GM12878 (cell line): ENCODE results near the gene C1QL2. TPM values are rescaled to one million over a fixed set of nuclear protein-coding genes. Genes with fewer than 3 reads are reported as not detected.

Source experiments
- ATAC-seq: fragments of 200-7000 bp; cut with Tn5 transposase; 3 replicates; pipeline ENCODE4 v1.9.1; 2020; ENCODE audit warnings: mild to moderate bottlenecking, moderate library complexity
- BruUV-seq: library from RNA; stranded (reverse); fragments of 400-500 nt; replicated peaks from 2 replicates; lab custom pipeline; 2021; lab: Mats Ljungman, UMichigan
- CTCF ChIA-PET: fragments of 300-600 bp; sonication (Branson Sonifier 250); formaldehyde crosslinking; extraction: SDS; loops from one replicate; lab custom pipeline; 2021; ENCODE audit warnings: inconsistent platforms; lab: Yijun Ruan, JAX
- POLR2A ChIA-PET: fragments of 350-600 bp; formaldehyde crosslinking; extraction: SDS; loops from one replicate; lab custom pipeline; 2021; ENCODE audit warnings: inconsistent platforms; lab: Charles Lee
- RAD21 ChIA-PET: fragments of 300-600 bp; sonication (Branson Sonifier 250); formaldehyde crosslinking; loops from one replicate; lab custom pipeline; 2023; ENCODE audit warnings: antibody characterized with exemption; ENCODE audit not compliant: unreplicated experiment; lab: Charles Lee
- SMC1A ChIA-PET: fragments of 300-600 bp; sonication (Branson Sonifier 250); formaldehyde crosslinking; loops from one replicate; lab custom pipeline; 2023; ENCODE audit not compliant: unreplicated experiment, uncharacterized antibody; lab: Charles Lee
- DNase-seq: peaks from one replicate; pipeline ENCODE4 v3.0.0-alpha.2; 2011; ENCODE audit warnings: low read depth, low spot score
- FAIRE-seq: peaks from 3 replicates; lab custom pipeline; 2011; peaks lifted over from hg19 to GRCh38; lab: Jason Lieb, UNC
- H2AFZ ChIP-seq: 2 replicates; pipeline ENCODE4 v1.6.0; 2011; ENCODE audit warnings: low read depth, low read length, control low read depth; ENCODE audit not compliant: control insufficient read depth
- H3K27ac ChIP-seq: 2 replicates; pipeline ENCODE4 v1.5.1; 2011; ENCODE audit warnings: control low read depth; ENCODE audit not compliant: control insufficient read depth, insufficient read depth
- H3K27me3 ChIP-seq, 2 experiments: replicated peaks in 1 of 2; 2 replicates each; pipeline versions ENCODE4 v1.6.0 to v1.6.1; 2011; ENCODE audit warnings: low read length in 1 of 2; ENCODE audit not compliant: control insufficient read depth in 2 of 2, insufficient read depth in 2 of 2
- H3K36me3 ChIP-seq, 2 experiments: 2 replicates each; pipeline ENCODE4 v1.5.1; 2011; ENCODE audit warnings: low read length in 1 of 2; ENCODE audit not compliant: control insufficient read depth in 2 of 2, insufficient read depth in 2 of 2
- H3K4me1 ChIP-seq: 2 replicates; pipeline ENCODE4 v1.6.1; 2011; ENCODE audit warnings: mild to moderate bottlenecking, low read length, moderate library complexity, mixed read lengths; ENCODE audit not compliant: control insufficient read depth, insufficient read depth
- H3K4me2 ChIP-seq: 2 replicates; pipeline ENCODE4 v1.6.0; 2011; ENCODE audit warnings: control low read depth; ENCODE audit not compliant: control insufficient read depth, insufficient read depth
- H3K4me3 ChIP-seq: fragments of 200-600 bp; sonication (generic); 2 replicates; pipeline ENCODE4 v1.5.1; 2016
- H3K79me2 ChIP-seq: 2 replicates; pipeline ENCODE4 v1.6.0; 2011; ENCODE audit warnings: low read length; ENCODE audit not compliant: control insufficient read depth, insufficient read depth
- H3K9ac ChIP-seq: 2 replicates; pipeline ENCODE4 v1.8.0; 2011; ENCODE audit warnings: low read length, control low read depth, mixed read lengths; ENCODE audit not compliant: control insufficient read depth, insufficient read depth
- H3K9me3 ChIP-seq: replicated peaks from 3 replicates; pipeline ENCODE4 v1.5.1; 2011; ENCODE audit warnings: mild to moderate bottlenecking, low read length; ENCODE audit not compliant: control insufficient read depth, insufficient read depth
- H4K20me1 ChIP-seq: 2 replicates; pipeline ENCODE4 v1.6.0; 2011; ENCODE audit not compliant: control insufficient read depth, insufficient read depth
- ATF7 ChIP-seq: fragments of 450-650 bp; IDR thresholded peaks from 2 replicates; pipeline ENCODE4 v1.6.1; 2016; ENCODE audit warnings: low read depth, mild to moderate bottlenecking
- BHLHE40 ChIP-seq, 2 experiments: fragments of 450-650 bp in 1 of 2; IDR thresholded peaks; 2 replicates each; pipeline ENCODE4 v1.6.1; 2011 to 2017; ENCODE audit warnings: low read depth in 2 of 2, borderline replicate concordance in 1 of 2, improper control_type of control experiment in 1 of 2, low read length in 1 of 2, mild to moderate bottlenecking in 1 of 2
- CREM ChIP-seq: IDR thresholded peaks from 2 replicates; pipeline ENCODE4 v1.6.1; 2014; ENCODE audit warnings: antibody characterized with exemption, low read depth
- HDGF ChIP-seq: fragments of 450-650 bp; IDR thresholded peaks from 2 replicates; pipeline ENCODE4 v1.6.1; 2016; ENCODE audit warnings: antibody characterized with exemption
- MTA3 ChIP-seq: IDR thresholded peaks from 2 replicates; pipeline ENCODE4 v1.6.1; 2012; ENCODE audit warnings: low read length, inconsistent platforms, borderline replicate concordance
- NR2C1 ChIP-seq: fragments of 450-650 bp; IDR thresholded peaks from 2 replicates; pipeline ENCODE4 v1.6.1; 2017; ENCODE audit warnings: antibody characterized with exemption, mild to moderate bottlenecking, moderate library complexity
- NR2F1 ChIP-seq: fragments of 450-650 bp; conservative IDR thresholded peaks from 2 replicates; pipeline ENCODE4 v1.6.1; 2017; ENCODE audit warnings: mild to moderate bottlenecking
- SIX5 ChIP-seq: IDR thresholded peaks from 2 replicates; pipeline ENCODE4 v1.6.1; 2011; ENCODE audit warnings: mild to moderate bottlenecking, low read depth, low read length, moderate library complexity; ENCODE audit not compliant: severe bottlenecking
- SMC3 ChIP-seq: IDR thresholded peaks from 2 replicates; pipeline ENCODE4 v1.6.1; 2011; ENCODE audit warnings: low read length, improper control_type of control experiment, borderline replicate concordance
- SP1 ChIP-seq: IDR thresholded peaks from one replicate; pipeline ENCODE4 v1.6.1; 2011; ENCODE audit warnings: low read depth, low read length
- ZNF217 ChIP-seq: fragments of 450-650 bp; IDR thresholded peaks from 2 replicates; pipeline ENCODE4 v1.6.1; 2017; ENCODE audit warnings: antibody characterized with exemption, mild to moderate bottlenecking
- WGBS: methylation state at CpG from one replicate; pipeline ENCODE4 v1.1.6; 2016; ENCODE audit warnings: low lambda C conversion rate; ENCODE audit not compliant: insufficient replicate concordance, insufficient coverage; ENCODE audit errors: missing lambda C conversion rate; 5-methylcytosine and 5-hydroxymethylcytosine counted together
- in situ Hi-C: fragments of 300-500 bp; cut with MboI; formaldehyde crosslinking; loops from 9 replicates; pipeline ENCODE4 v1.14.3; 2018; ENCODE audit warnings: mixed read lengths
- intact Hi-C: fragments of 100-400 bp; cut with micrococcal nuclease; formaldehyde crosslinking; loops from one replicate; pipeline ENCODE4 v1.14.2; 2022; ENCODE audit not compliant: unreplicated experiment
- polyA plus RNA-seq, 11 experiments: library from polyadenylated mRNA; depleted of rRNA in 4 of 11; unstranded in 6 of 11; stranded (reverse) in 5 of 11; fragments of >200 nt; fragmentation: Nextera tagmentation in 4 of 11; fragmentation: Illumina TruSeq in 1 of 11; extraction: Ambion mirVana in 4 of 11; extraction: Trizol in 1 of 11; gene quantifications; 1 replicate in 1 of 11; 2 replicates in 10 of 11; pipeline versions ENCODE4 v1.2.1 to v1.2.3, GENCODE V29; 2011 to 2016; ENCODE audit warnings: inconsistent platforms in 2 of 11, missing spikeins in 2 of 11, low read depth in 1 of 11
- total RNA-seq, 4 experiments: library from RNA; depleted of rRNA in 3 of 4; stranded (reverse); fragments of >200 nt in 3 of 4; fragmentation: Illumina TruSeq in 1 of 4; extraction: Trizol in 1 of 4; gene quantifications; 2 replicates each; pipeline versions ENCODE4 v1.2.1 to v1.2.3, GENCODE V29; 2013 to 2021
- TF ChIP-seq, protein P1 (sequence below), 3 experiments: IDR thresholded peaks in 2 of 3; conservative IDR thresholded peaks in 1 of 3; 2 replicates each; pipeline ENCODE4 v1.5.1; 2011; ENCODE audit warnings: low read depth in 3 of 3, low read length in 3 of 3, mild to moderate bottlenecking in 3 of 3, control low read depth in 2 of 3, moderate library complexity in 2 of 3, inconsistent platforms in 1 of 3, mixed read lengths in 1 of 3; ENCODE audit not compliant: control insufficient read depth in 2 of 3, insufficient read depth in 1 of 3; ENCODE audit errors: extremely low read depth in 1 of 3
- TF ChIP-seq, protein P2 (sequence below): IDR thresholded peaks from 2 replicates; pipeline ENCODE4 v1.6.1; 2011; ENCODE audit warnings: low read depth, mild to moderate bottlenecking, low read length, moderate library complexity, borderline replicate concordance; ENCODE audit errors: extremely low read depth
- TF ChIP-seq, protein P3 (sequence below): fragments of 450-650 bp; IDR thresholded peaks from 2 replicates; pipeline ENCODE4 v1.6.1; 2014; ENCODE audit warnings: mild to moderate bottlenecking

C1QL2 gene
- total and polyA plus RNA-seq, 10 of the 15 experiments (the other 5 are each of a cell fraction or from before 2014, with no cell fraction given), result not detected

DNA sequence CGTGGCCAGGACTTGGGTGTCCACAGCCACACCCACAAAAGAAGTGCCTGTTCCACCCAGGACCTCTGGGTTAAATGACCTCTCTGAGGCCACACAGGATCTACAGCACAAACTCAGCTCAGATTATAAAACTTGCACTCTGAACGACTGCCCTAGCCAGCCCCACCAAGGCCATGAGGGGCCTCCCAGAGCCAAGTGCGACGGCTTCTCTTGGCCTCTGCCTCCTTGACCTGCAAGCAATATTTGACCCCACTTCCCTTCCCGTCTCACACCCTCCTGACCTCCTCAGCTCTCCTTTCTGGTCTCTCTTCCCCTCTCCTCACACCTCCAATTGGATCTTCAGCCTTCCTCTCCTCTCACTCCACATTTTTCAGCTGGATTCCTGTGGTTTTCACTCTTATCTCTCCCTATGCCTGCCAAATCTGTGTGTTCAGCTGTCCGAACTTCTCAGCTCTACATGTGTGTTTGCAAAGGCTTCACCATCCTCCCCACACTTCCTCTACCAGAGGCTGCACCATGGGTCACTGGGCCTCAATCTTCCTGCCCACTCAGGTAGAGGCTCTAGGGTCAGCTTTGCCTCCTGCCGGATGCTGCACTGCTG, 39.8 kb upstream of the C1QL2 start:
- Histone ChIP-seq H3K9ac (no peak overlapping the region), H3K4me2 (no peak overlapping the region), H3K27me3 (peaks cover 0 to 4% of the 10 kb centered on the region in 2 experiments; a peak in 2 of 4 replicates), H3K36me3 (no peaks in the 10 kb centered on the region), H2AFZ (no peak overlapping the region), H3K4me3 (no peak overlapping the region), H3K9me3 (no peaks in the 10 kb centered on the region), H3K27ac (no peak overlapping the region), H4K20me1 (no peaks in the 10 kb centered on the region), H3K79me2 (no peaks in the 10 kb centered on the region), H3K4me1 (peaks cover 3% of the 10 kb centered on the region; the same call in 1 of the 2 replicates)
- ChIA-PET CTCF (interaction anchor here (1.2 kb wide), 1 partner anchor 67 kb away, joined by 3 read pairs; no protein-coding TSS in a partner anchor), RAD21 (no interaction called here), POLR2A (no interaction called here), SMC1A (no interaction called here)
- ATAC-seq (no peak), DNase-seq (no peak), FAIRE-seq (no peak)
- 43% methylated on average over 7 of the region's 7 CpGs for WGBS
- in situ Hi-C loops, result no loop called here
- TF ChIP-seq SMC3, result no peak
- no peak for TF ChIP-seq MTA3
- TF ChIP-seq CREM, result no peak
- intact Hi-C loops, result no loop called here
- no TSS peak for BruUV-seq

DNA sequence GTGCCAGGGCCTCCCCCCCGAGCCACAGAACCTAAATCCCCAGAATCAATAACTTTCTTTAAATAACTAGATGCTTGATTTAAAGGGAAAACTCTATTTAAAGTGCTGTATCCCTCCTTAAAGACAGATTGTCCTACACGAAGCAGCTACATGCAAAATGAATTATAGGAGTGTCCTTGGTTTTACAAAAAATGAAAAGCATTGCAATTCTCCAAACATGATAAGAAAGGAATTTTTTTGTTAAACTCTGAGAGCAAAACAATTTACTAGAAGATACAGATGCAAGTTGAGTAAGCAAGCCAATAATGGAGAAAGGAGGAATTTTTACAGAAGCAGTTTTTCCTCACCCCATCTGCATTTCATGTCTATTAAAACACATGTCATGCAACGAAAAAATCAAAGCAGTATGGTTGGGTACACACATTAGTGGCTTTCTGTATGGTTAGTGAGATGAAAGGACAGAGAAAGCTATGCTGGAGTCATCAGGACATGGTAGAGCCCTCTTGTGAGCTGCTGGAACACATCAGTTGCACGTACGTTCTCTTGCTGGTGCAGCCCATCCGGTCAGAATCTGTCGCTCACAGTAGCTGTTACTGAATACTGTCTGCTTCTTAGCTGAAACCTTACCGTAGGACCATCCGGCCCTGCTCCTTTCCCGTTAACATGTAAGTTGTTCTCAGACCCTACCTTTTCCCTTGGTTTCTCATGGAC, 39.1 kb upstream of the C1QL2 start:
- ATAC-seq (no peak), DNase-seq (no peak), FAIRE-seq (no peak)
- Histone ChIP-seq H3K27ac (no peak overlapping the region), H3K4me2 (no peak overlapping the region), H3K4me1 (no peaks in the 10 kb centered on the region; the same call in 1 of the 2 replicates), H3K9ac (no peak overlapping the region), H3K36me3 (no peaks in the 10 kb centered on the region), H3K79me2 (no peaks in the 10 kb centered on the region), H4K20me1 (no peaks in the 10 kb centered on the region), H3K9me3 (no peaks in the 10 kb centered on the region), H3K27me3 (peaks cover 0 to 4% of the 10 kb centered on the region in 2 experiments; a peak in 2 of 4 replicates), H3K4me3 (no peak overlapping the region), H2AFZ (no peak overlapping the region)
- ChIA-PET POLR2A (no interaction called here), CTCF (interaction anchor here (1.2 kb wide), 1 partner anchor 68 kb away, joined by 3 read pairs; no protein-coding TSS in a partner anchor), SMC1A (no interaction called here), RAD21 (no interaction called here)
- intact Hi-C loops (no loop called here), in situ Hi-C loops (no loop called here)
- no TSS peak for BruUV-seq
- WGBS, result 47% methylated on average over 10 of the region's 10 CpGs
- TF ChIP-seq HDGF (no peak), SP1 (no peak), NR2F1 (no peak), NR2C1 (no peak), BHLHE40 (IDR thresholded peaks at IDR 0.05; ENCODE audit: borderline replicate concordance in 1 of 2, low read depth in 2 of 2, low read length in 1 of 2) (no peak), ATF7 (no peak), SIX5 (no peak), ZNF217 (no peak)
- TF ChIP-seq, protein P1, sequence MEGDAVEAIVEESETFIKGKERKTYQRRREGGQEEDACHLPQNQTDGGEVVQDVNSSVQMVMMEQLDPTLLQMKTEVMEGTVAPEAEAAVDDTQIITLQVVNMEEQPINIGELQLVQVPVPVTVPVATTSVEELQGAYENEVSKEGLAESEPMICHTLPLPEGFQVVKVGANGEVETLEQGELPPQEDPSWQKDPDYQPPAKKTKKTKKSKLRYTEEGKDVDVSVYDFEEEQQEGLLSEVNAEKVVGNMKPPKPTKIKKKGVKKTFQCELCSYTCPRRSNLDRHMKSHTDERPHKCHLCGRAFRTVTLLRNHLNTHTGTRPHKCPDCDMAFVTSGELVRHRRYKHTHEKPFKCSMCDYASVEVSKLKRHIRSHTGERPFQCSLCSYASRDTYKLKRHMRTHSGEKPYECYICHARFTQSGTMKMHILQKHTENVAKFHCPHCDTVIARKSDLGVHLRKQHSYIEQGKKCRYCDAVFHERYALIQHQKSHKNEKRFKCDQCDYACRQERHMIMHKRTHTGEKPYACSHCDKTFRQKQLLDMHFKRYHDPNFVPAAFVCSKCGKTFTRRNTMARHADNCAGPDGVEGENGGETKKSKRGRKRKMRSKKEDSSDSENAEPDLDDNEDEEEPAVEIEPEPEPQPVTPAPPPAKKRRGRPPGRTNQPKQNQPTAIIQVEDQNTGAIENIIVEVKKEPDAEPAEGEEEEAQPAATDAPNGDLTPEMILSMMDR (IDR thresholded peaks at IDR 0.05 in 2 of 3, conservative IDR thresholded peaks at IDR 0.05 in 1 of 3; ENCODE audit: control insufficient read depth in 2 of 3, extremely low read depth in 1 of 3, insufficient read depth in 1 of 3, low read depth in 3 of 3, low read length in 3 of 3), result no peak
- TF ChIP-seq, protein P2, sequence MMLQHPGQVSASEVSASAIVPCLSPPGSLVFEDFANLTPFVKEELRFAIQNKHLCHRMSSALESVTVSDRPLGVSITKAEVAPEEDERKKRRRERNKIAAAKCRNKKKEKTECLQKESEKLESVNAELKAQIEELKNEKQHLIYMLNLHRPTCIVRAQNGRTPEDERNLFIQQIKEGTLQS, result no peak
- TF ChIP-seq, protein P3, sequence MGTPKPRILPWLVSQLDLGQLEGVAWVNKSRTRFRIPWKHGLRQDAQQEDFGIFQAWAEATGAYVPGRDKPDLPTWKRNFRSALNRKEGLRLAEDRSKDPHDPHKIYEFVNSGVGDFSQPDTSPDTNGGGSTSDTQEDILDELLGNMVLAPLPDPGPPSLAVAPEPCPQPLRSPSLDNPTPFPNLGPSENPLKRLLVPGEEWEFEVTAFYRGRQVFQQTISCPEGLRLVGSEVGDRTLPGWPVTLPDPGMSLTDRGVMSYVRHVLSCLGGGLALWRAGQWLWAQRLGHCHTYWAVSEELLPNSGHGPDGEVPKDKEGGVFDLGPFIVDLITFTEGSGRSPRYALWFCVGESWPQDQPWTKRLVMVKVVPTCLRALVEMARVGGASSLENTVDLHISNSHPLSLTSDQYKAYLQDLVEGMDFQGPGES, result no peak
